Neural cell (in vitro differentiated cells): Measurements from ENCODE around the gene CEP97.
"Not testable (repeated sequence)": the region's sequence is repeated elsewhere in the genome, so short reads cannot be mapped to it uniquely, and the experiment has no call there.

ENCODE experiments used
- EP300 ChIP-seq: fragments of 450-650 bp; conservative IDR thresholded peaks from 2 replicates; pipeline ENCODE4 v1.6.1; 2014; ENCODE audit warnings: antibody characterized with exemption, mild to moderate bottlenecking, moderate library complexity; ENCODE audit not compliant: poor library complexity, severe bottlenecking
- SMC3 ChIP-seq: fragments of 450-650 bp; conservative IDR thresholded peaks from 2 replicates; pipeline ENCODE4 v1.6.1; 2014; ENCODE audit warnings: antibody characterized with exemption, mild to moderate bottlenecking, moderate library complexity; ENCODE audit not compliant: poor library complexity
- TAF1 ChIP-seq: IDR thresholded peaks from 2 replicates; pipeline ENCODE4 v1.6.1; 2012; ENCODE audit warnings: low read depth
- TF ChIP-seq, protein P1 (sequence below): fragments of 450-650 bp; IDR thresholded peaks from 2 replicates; pipeline ENCODE4 v1.5.1; 2014; ENCODE audit warnings: antibody characterized with exemption, mild to moderate bottlenecking, moderate library complexity; ENCODE audit not compliant: poor library complexity, severe bottlenecking

DNA sequence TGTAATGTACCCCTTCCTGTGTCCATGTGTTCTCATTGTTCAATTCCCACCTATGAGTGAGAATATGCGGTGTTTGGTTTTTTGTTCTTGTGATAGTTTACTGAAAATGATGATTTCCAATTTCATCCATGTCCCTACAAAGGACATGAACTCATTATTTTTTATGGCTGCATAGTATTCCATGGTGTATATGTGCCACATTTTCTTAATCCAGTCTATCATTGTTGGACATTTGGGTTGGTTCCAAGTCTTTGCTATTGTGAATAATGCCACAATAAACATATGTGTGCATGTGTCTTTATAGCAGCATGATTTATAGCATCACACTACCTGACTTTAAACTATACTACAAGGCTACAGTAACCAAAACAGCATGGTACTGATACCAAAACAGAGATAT lies 21.5 kb downstream of the CEP97 start:
- TF ChIP-seq, protein P1, sequence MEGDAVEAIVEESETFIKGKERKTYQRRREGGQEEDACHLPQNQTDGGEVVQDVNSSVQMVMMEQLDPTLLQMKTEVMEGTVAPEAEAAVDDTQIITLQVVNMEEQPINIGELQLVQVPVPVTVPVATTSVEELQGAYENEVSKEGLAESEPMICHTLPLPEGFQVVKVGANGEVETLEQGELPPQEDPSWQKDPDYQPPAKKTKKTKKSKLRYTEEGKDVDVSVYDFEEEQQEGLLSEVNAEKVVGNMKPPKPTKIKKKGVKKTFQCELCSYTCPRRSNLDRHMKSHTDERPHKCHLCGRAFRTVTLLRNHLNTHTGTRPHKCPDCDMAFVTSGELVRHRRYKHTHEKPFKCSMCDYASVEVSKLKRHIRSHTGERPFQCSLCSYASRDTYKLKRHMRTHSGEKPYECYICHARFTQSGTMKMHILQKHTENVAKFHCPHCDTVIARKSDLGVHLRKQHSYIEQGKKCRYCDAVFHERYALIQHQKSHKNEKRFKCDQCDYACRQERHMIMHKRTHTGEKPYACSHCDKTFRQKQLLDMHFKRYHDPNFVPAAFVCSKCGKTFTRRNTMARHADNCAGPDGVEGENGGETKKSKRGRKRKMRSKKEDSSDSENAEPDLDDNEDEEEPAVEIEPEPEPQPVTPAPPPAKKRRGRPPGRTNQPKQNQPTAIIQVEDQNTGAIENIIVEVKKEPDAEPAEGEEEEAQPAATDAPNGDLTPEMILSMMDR: not testable (repeated sequence)
- TF ChIP-seq EP300, TAF1, SMC3: not testable (repeated sequence)
